ENCODE results near the gene HTATIP2. TPM values are rescaled to one million over a fixed set of nuclear protein-coding genes. Genes with fewer than 3 reads are reported as not detected.
A peak's percentile ranks its signal among the peaks of the same experiment; 100 is the strongest.

HTATIP2 gene
- total and polyA plus RNA-seq, 9 of the 15 experiments (the other 6 are each of a cell fraction or from before 2014, with no cell fraction given) = 48.3 to 90.9 (median 64.4) TPM

DNA sequence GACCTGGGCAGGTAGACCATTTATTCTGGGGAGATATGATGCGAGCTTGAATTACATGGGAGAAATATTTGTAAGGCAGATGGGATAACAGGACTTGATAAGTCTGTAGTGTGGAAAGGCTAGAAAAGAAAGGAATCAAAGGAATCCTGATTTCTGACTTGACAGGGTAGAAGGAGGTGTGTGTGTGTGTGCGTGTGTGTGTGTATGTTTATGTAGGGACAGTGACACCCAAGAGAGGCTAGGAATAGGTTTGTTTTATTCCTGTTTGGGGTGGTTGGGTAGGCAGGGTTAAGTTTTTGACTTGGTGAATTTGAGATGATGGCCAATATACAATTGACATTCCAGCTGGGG, 390 bp upstream of the HTATIP2 start (continued):
- TF ChIP-seq, protein P1, sequence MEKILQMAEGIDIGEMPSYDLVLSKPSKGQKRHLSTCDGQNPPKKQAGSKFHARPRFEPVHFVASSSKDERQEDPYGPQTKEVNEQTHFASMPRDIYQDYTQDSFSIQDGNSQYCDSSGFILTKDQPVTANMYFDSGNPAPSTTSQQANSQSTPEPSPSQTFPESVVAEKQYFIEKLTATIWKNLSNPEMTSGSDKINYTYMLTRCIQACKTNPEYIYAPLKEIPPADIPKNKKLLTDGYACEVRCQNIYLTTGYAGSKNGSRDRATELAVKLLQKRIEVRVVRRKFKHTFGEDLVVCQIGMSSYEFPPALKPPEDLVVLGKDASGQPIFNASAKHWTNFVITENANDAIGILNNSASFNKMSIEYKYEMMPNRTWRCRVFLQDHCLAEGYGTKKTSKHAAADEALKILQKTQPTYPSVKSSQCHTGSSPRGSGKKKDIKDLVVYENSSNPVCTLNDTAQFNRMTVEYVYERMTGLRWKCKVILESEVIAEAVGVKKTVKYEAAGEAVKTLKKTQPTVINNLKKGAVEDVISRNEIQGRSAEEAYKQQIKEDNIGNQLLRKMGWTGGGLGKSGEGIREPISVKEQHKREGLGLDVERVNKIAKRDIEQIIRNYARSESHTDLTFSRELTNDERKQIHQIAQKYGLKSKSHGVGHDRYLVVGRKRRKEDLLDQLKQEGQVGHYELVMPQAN (IDR thresholded peaks at IDR 0.05; ENCODE audit: borderline replicate concordance) = 0 out of 2 replicates have a peak, but pooled peaks have one; percentile 45
- peak; percentile 73; the same call in 1 of the 2 replicates for TF ChIP-seq THRB (CRISPR knock-in tag; conservative IDR thresholded peaks at IDR 0.05)
- TF ChIP-seq CREBBP (IDR thresholded peaks at IDR 0.05; ENCODE audit: low read depth, low read length) = no peak
- TF ChIP-seq, protein P2, sequence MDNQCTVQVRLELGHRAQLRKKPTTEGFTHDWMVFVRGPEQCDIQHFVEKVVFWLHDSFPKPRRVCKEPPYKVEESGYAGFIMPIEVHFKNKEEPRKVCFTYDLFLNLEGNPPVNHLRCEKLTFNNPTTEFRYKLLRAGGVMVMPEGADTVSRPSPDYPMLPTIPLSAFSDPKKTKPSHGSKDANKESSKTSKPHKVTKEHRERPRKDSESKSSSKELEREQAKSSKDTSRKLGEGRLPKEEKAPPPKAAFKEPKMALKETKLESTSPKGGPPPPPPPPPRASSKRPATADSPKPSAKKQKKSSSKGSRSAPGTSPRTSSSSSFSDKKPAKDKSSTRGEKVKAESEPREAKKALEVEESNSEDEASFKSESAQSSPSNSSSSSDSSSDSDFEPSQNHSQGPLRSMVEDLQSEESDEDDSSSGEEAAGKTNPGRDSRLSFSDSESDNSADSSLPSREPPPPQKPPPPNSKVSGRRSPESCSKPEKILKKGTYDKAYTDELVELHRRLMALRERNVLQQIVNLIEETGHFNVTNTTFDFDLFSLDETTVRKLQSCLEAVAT (IDR thresholded peaks at IDR 0.05) = peak in 1 of 2 experiments; percentile 41; a peak in 1 of 4 replicates
- TF ChIP-seq, protein P3, sequence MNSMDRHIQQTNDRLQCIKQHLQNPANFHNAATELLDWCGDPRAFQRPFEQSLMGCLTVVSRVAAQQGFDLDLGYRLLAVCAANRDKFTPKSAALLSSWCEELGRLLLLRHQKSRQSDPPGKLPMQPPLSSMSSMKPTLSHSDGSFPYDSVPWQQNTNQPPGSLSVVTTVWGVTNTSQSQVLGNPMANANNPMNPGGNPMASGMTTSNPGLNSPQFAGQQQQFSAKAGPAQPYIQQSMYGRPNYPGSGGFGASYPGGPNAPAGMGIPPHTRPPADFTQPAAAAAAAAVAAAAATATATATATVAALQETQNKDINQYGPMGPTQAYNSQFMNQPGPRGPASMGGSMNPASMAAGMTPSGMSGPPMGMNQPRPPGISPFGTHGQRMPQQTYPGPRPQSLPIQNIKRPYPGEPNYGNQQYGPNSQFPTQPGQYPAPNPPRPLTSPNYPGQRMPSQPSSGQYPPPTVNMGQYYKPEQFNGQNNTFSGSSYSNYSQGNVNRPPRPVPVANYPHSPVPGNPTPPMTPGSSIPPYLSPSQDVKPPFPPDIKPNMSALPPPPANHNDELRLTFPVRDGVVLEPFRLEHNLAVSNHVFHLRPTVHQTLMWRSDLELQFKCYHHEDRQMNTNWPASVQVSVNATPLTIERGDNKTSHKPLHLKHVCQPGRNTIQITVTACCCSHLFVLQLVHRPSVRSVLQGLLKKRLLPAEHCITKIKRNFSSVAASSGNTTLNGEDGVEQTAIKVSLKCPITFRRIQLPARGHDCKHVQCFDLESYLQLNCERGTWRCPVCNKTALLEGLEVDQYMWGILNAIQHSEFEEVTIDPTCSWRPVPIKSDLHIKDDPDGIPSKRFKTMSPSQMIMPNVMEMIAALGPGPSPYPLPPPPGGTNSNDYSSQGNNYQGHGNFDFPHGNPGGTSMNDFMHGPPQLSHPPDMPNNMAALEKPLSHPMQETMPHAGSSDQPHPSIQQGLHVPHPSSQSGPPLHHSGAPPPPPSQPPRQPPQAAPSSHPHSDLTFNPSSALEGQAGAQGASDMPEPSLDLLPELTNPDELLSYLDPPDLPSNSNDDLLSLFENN (IDR thresholded peaks at IDR 0.05; ENCODE audit: low read depth in 2 of 2, low read length in 2 of 2) = no peak
- TF ChIP-seq, protein P4, sequence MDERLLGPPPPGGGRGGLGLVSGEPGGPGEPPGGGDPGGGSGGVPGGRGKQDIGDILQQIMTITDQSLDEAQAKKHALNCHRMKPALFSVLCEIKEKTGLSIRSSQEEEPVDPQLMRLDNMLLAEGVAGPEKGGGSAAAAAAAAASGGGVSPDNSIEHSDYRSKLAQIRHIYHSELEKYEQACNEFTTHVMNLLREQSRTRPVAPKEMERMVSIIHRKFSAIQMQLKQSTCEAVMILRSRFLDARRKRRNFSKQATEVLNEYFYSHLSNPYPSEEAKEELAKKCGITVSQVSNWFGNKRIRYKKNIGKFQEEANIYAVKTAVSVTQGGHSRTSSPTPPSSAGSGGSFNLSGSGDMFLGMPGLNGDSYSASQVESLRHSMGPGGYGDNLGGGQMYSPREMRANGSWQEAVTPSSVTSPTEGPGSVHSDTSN (CRISPR knock-in tag; IDR thresholded peaks at IDR 0.05; ENCODE audit: low read depth) = no peak
- TF ChIP-seq, protein P4 (tag; conservative IDR thresholded peaks at IDR 0.05; ENCODE audit: low read depth) = 0 out of 2 replicates have a peak, but pooled peaks have one; percentile 10
- TF ChIP-seq MEF2D (tag; conservative IDR thresholded peaks at IDR 0.05; ENCODE audit: low read depth) = 0 out of 2 replicates have a peak, but pooled peaks have one; percentile 11
- TF ChIP-seq ZNF311 (CRISPR knock-in tag; IDR thresholded peaks at IDR 0.05) = 0 out of 2 replicates have a peak, but pooled peaks have one; percentile 10
- peak; percentile 90; the same call in 1 of the 2 replicates for TF ChIP-seq TRIM25 (IDR thresholded peaks at IDR 0.05; ENCODE audit: borderline replicate concordance)

Measured in K562 (cell line).